Stomach (tissue), 4 donors: ENCODE results near the gene C2orf42.
"Not testable (repeated sequence)": the region's sequence is repeated elsewhere in the genome, so short reads cannot be mapped to it uniquely, and the experiment has no call there.

Experiments used
- EP300 ChIP-seq: sonication (generic); formaldehyde crosslinking; IDR thresholded peaks from one replicate; pipeline ENCODE4 v1.6.1; 2017; ENCODE audit warnings: antibody characterized with exemption
- POLR2A ChIP-seq, 4 donors: fragments of 450-650 bp; IDR thresholded peaks; one replicate each; pipeline ENCODE4 v1.6.1; 2016; ENCODE audit warnings: antibody characterized with exemption in 4 of 4, control low read depth in 2 of 4, mild to moderate bottlenecking in 1 of 4, moderate library complexity in 1 of 4
- POLR2AphosphoS5 ChIP-seq, 3 donors: sonication (generic); formaldehyde crosslinking; IDR thresholded peaks; one replicate each; pipeline ENCODE4 v1.6.1; 2016; ENCODE audit warnings: antibody characterized with exemption in 3 of 3
- TF ChIP-seq, protein P1 (sequence below), 7 experiments: fragments of 450-650 bp in 4 of 7; fragments of 200-600 bp in 3 of 7; sonication (generic) in 3 of 7; IDR thresholded peaks; one replicate each; pipeline ENCODE4 v1.5.1; 2016 to 2019; ENCODE audit warnings: antibody characterized with exemption in 7 of 7, control low read depth in 2 of 7, mild to moderate bottlenecking in 1 of 7

DNA sequence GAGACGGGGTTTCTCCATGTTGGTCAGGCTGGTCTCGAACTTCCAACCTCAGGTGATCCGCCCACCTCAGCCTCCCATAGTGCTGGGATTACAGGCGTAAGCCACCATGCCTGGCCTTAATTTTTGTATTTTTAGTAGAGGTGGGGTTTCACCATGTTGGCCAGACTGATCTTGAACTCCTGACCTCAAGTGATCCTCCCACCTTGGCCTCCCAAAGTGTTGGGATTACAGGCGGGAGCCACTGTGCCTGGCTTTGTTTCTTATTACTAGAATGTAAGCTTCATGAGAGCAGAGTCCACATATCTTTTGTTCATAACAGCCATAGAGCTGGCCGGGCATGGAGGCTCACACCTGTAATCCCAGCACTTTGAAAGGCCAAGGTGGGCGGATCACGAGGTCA, 84.7 kb downstream of the C2orf42 start:
- TF ChIP-seq POLR2A (IDR thresholded peaks at IDR 0.05); POLR2AphosphoS5 (IDR thresholded peaks at IDR 0.05); EP300: not testable (repeated sequence)
- TF ChIP-seq, protein P1, sequence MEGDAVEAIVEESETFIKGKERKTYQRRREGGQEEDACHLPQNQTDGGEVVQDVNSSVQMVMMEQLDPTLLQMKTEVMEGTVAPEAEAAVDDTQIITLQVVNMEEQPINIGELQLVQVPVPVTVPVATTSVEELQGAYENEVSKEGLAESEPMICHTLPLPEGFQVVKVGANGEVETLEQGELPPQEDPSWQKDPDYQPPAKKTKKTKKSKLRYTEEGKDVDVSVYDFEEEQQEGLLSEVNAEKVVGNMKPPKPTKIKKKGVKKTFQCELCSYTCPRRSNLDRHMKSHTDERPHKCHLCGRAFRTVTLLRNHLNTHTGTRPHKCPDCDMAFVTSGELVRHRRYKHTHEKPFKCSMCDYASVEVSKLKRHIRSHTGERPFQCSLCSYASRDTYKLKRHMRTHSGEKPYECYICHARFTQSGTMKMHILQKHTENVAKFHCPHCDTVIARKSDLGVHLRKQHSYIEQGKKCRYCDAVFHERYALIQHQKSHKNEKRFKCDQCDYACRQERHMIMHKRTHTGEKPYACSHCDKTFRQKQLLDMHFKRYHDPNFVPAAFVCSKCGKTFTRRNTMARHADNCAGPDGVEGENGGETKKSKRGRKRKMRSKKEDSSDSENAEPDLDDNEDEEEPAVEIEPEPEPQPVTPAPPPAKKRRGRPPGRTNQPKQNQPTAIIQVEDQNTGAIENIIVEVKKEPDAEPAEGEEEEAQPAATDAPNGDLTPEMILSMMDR (IDR thresholded peaks at IDR 0.05) = not testable (repeated sequence)
